NCI-H226 (cell line): Measurements from ENCODE around the gene PKIG.
A peak's percentile ranks its signal among the peaks of the same experiment; 100 is the strongest.

Experiments
- DNase-seq: peaks from one replicate; pipeline ENCODE4 v3.0.0-alpha.2; 2015

The PKIG gene

DNA sequence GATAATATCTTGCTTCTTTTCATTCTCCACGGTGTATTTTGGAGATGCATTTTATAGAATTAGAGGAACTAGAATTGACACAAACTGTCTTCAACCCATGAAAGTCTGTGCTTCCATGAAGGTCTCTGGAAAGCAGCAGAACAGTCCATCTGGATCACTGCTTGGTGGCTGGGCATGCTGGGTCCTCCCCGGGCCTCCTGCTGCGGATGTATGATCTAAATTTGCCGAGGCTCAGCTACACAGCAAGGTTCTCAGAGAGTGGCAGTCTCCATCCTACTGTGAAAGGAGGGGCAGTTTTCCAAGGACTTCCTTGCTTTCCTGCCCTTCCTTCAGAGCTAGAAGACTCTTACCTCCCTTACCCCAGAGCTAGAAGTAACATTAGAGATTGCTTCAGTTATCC, 15.1 kb downstream of the PKIG start:
- DNase-seq: no peak

DNA sequence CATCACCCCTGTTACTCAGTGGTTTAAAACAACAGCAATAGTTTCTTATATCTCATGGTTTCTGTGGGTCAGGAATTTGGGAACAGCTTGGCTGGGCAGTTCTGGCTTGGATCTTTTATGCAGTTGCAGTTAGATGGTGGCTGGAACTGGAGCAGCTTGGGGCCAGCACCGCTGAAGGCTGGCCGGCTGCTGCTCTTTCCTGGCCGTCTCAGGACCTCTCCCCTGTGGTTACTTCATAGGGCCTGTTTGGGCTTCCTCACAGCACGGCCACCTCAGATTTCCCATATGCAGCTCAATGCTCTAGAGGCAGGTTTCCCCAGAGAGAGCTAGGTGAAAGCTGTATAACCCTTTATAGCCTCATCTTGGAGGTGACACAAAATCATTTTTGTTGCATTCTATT, 15.6 kb downstream of the PKIG start:
- DNase-seq: no peak

- no peak for DNase-seq
Measured at GRCh38 chr20:44598423-44599305, 16.3 kb downstream of the PKIG start.

DNA sequence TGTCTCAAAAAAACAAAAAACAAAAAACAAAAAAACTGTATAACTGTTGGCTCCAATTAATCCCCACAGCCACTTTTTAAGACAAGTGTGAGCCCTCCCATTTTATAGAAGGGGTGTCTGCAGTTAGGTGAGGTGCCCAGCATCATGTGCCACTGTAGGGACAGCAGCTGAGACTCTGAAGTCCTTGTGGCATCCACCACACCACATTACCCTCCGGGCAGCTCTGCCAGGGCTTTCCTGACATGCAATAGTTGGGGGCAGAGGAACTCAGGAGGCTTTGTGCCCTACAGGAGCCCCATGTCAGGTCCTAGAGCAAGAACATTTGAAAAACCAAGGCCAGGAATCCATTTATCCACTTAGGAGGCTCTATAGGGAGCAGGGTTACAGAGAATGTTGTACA, 17.3 kb downstream of the PKIG start:
- DNase-seq: no peak

DNA sequence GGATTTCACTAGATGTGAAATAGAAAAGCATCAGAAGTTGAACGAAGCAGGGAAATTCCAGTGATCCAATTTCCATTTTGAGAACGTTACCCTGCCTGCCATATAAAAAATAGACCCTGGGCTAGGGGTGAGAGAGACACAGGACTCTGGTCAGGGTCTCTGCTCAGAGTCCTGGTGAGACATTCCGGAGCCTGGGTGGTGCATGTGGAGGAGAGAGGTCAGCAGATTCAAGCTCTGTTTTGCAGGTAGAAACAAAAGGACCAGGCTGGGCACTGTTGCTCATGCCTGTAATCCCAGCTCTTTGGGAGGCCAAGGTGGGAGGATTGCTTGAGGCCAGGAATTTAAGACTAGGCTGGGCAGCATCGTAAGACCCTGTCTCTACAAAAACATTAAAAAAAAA, 17.9 kb downstream of the PKIG start:
- no peak for DNase-seq

DNA sequence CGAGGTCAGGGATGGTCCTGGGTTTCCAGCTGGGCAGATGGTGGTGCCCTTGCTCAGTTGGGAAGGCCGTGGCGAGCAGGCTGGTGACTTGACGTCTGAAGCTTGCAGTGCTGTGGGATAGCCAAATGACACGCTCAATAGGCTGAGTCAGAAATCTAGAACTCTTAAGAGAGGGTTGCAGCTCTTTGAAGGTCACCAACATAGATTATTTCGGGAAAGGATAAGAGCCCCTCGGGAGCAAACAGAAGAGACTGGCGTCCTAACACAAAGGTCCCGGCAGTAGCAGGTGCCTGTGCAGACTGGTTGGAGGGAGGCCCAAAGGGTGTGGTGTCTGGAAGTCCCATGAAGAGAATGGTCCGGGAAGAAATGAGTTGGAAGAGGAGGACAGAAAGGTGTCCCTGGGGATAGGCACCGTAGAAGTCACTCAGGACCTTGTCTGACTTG, 18.4 kb downstream of the PKIG start:
- no peak for DNase-seq

DNA sequence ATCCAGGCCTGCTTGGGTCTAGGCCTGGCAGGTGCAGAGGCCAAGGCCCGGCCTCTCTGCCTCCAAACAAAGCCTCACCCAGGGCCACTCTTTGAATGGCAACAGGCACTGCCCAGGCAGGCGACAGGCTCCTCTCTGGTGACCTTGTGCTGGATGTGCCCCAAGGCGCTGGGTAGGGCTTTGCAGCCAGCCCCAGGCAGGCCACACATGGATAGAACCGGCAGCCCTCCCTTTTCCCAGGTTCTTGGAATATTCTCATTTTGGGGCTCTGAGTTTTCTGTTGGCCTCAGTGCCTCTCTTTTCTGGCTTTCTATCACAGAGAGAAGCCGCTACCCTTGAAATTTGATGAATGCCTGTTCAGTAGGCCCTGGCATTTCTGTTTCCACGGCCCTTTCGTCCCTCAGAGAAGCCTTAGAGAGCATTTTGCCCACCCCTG, 18.9 kb downstream of the PKIG start:
- DNase-seq: no peak

GRCh38 chr20:44601801-44602204, 19.4 kb downstream of the PKIG start:
- peak; percentile 23 for DNase-seq

GRCh38 chr20:44603327-44603726, 20.9 kb downstream of the PKIG start:
- no peak for DNase-seq

GRCh38 chr20:44606725-44607441, 24.5 kb downstream of the PKIG start:
- no peak for DNase-seq

- DNase-seq: no peak
Measured at GRCh38 chr20:44609006-44609515, 26.7 kb downstream of the PKIG start.

GRCh38 chr20:44609516-44610312, 27.3 kb downstream of the PKIG start:
- peak; percentile 81 for DNase-seq

GRCh38 chr20:44610313-44610962, 28.1 kb downstream of the PKIG start:
- DNase-seq: peak; percentile 28

DNA sequence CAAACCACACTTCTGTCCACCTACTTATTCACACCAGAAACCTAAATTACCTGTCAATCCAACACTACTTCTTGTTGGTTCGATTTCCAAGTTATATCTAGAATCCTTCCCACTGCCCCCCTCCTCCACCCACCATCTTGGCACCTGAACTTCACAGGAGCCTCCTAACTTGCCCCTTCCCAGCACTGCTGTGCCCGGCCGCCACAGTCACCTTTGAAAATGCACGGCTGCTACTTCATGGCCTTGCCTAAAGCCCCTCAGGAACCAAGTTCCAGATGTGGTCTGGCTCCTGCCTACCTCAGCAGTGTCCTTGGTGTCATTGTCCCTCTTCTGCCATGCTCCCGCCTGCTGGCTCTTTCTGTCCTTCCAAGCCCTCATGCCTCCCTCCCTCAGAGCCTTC, 31.2 kb downstream of the PKIG start:
- DNase-seq: no peak

DNA sequence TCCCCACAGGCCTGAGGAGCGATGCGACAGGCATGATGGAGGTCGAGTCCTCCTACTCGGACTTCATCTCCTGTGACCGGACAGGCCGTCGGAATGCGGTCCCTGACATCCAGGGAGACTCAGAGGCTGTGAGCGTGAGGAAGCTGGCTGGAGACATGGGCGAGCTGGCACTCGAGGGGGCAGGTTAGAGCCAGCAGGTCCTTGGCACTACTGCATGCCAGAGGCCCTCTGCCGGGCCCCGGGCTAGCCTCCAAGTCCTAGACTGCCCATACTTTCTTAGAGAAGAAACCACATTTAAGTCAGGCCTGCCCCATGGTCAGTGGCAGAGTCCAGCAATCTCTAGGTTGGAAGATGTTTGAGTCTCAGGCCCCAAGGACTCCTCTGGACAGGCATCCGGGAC, 32.1 kb downstream of the PKIG start:
- DNase-seq: no peak

DNA sequence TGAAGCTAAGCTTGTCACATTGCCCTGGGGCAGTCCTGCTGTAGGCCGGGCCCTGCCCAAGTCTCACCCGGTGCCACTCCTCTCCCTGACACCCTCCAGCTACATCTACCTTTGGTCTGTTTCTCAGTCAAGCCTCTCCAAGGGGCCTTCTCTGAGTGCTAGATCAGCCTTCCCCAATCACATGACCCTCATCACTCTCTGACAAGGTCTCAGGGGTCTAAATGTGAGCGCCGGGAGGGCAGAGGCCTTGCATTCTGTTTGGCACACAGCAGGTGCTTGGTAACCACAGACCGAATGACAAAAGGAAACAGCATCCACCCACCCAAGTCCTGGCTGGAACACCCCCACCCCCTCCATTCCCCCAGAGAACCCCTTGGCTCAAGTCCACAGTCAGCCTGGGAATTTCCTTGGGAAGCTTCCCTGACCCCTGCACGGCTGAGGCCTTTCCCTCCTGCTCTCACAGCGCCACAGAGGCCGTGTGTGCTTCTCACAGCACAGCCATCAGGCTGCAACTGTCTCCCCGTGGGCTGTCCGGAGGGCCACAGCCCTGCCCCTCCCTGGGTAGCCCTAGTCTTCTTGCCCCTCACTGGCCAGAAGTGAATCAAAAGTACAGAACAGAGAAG, 32.9 kb downstream of the PKIG start:
- DNase-seq: no peak

- DNase-seq: no peak
Measured at GRCh38 chr20:44615876-44616603, 33.7 kb downstream of the PKIG start.

GRCh38 chr20:44616604-44616964, 34.2 kb downstream of the PKIG start:
- no peak for DNase-seq

DNA sequence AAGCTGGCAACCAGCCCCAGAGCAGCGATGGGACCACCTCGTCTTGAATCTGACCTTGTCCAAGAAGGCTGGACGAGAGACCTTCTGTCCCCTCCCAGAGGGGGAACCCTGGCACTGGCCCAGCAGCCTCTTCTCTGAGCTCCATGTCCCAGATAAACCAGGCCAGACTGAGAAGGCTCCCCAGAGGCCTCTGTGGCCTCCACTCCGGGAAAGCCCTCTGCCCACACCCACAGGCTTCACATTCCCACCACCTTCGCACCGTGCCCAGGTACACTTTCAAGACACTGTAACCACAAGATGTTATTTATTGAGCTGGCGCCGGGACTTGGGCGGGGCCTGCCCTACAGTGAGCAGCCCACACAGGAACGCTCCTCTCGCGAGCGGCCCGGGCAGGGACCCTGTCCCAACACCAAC, 35.9 kb downstream of the PKIG start:
- no peak for DNase-seq

GRCh38 chr20:44619294-44619693, 36.9 kb downstream of the PKIG start:
- DNase-seq: no peak

DNA sequence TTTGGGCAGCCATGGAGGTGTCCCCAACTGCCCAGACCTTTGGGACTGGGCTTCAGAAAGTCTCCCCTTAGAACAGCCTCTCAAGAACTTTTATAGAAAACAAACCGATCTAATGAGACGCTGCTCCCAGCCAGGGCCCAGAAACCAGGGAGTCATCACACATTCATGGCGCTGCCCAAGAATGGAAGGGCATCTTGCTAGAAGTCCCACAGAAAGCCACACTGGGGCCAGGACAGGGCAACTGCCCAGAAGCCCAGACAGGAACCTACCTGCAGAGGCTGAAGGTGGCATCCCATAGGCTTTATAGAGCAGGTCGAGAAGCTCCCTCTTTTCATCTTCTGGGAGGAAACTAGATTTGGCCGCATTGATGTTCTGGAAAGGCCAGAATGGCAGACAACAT, 37.7 kb downstream of the PKIG start:
- no peak for DNase-seq
